ENCODE results near the gene NEDD8.

- TF ChIP-seq ZNF70 (CRISPR knock-in tag; IDR thresholded peaks at IDR 0.05), result no peak
- TF ChIP-seq GLIS3 (CRISPR knock-in tag; IDR thresholded peaks at IDR 0.05), result no peak
- TF ChIP-seq TSHZ2 (CRISPR knock-in tag; IDR thresholded peaks at IDR 0.05), result no peak
- no peak for TF ChIP-seq PPARA (CRISPR knock-in tag; IDR thresholded peaks at IDR 0.05; ENCODE audit: borderline replicate concordance)
- TF ChIP-seq ZFP3 (CRISPR knock-in tag; IDR thresholded peaks at IDR 0.05), result no peak
- no peak for TF ChIP-seq PATZ1 (CRISPR knock-in tag; IDR thresholded peaks at IDR 0.05; ENCODE audit: borderline replicate concordance)
- TF ChIP-seq OSR1 (CRISPR knock-in tag; IDR thresholded peaks at IDR 0.05), result no peak
- TF ChIP-seq RARB (CRISPR knock-in tag; IDR thresholded peaks at IDR 0.05), result no peak
- TF ChIP-seq BACH2 (CRISPR knock-in tag; IDR thresholded peaks at IDR 0.05; ENCODE audit: borderline replicate concordance), result no peak
Observed at GRCh38 chr14:24179961-24180796, 52.0 kb downstream of the NEDD8 start.
